Karpas-422 (cell line): Measurements from ENCODE around the gene FTSJ3. TPM values are rescaled to one million over a fixed set of nuclear protein-coding genes. Genes with fewer than 3 reads are reported as not detected.

Source experiments
- DNase-seq: peaks from one replicate; pipeline ENCODE4 v3.0.0-alpha.2; 2015
- H2AFZ ChIP-seq: fragments of 200-600 bp; sonication (generic); 2 replicates; pipeline ENCODE4 v1.6.1; 2014; ENCODE audit warnings: antibody characterized with exemption, low read length, mixed read lengths
- H3K27ac ChIP-seq: fragments of 200-600 bp; sonication (generic); 2 replicates; pipeline ENCODE4 v1.5.1; 2014; ENCODE audit warnings: mild to moderate bottlenecking, low read length, moderate library complexity
- H3K27me3 ChIP-seq: fragments of 200-600 bp; sonication (generic); 2 replicates; pipeline ENCODE4 v1.6.1; 2014; ENCODE audit warnings: low read length, mixed read lengths
- H3K36me3 ChIP-seq: fragments of 200-600 bp; sonication (generic); 2 replicates; pipeline ENCODE4 v1.6.1; 2014; ENCODE audit warnings: low read length, mixed read lengths; ENCODE audit not compliant: insufficient read depth
- H3K4me1 ChIP-seq: fragments of 200-600 bp; sonication (generic); 2 replicates; pipeline ENCODE4 v1.6.1; 2014; ENCODE audit warnings: mild to moderate bottlenecking, low read length, mixed read lengths
- H3K4me2 ChIP-seq: fragments of 200-600 bp; sonication (generic); 2 replicates; pipeline ENCODE4 v1.6.1; 2014; ENCODE audit warnings: low read length, low read depth, mild to moderate bottlenecking; ENCODE audit not compliant: poor library complexity, severe bottlenecking
- H3K4me3 ChIP-seq: fragments of 200-600 bp; sonication (generic); 2 replicates; pipeline ENCODE4 v1.5.1; 2014; ENCODE audit warnings: mild to moderate bottlenecking, antibody characterized with exemption, low read length, mixed read lengths
- H3K79me2 ChIP-seq: fragments of 200-600 bp; sonication (generic); 2 replicates; pipeline ENCODE4 v1.6.1; 2014; ENCODE audit warnings: mild to moderate bottlenecking, low read length, mixed read lengths
- H3K9ac ChIP-seq: fragments of 200-600 bp; sonication (generic); 2 replicates; pipeline ENCODE4 v1.6.0; 2014; ENCODE audit warnings: low read length
- H3K9me2 ChIP-seq: fragments of 200-600 bp; sonication (generic), shearing (Covaris generic); replicated peaks from 2 replicates; pipeline ENCODE4 v1.6.0; 2014; ENCODE audit warnings: mild to moderate bottlenecking, low read length, moderate library complexity; ENCODE audit not compliant: insufficient read depth
- H3K9me3 ChIP-seq: fragments of 300-700, 200-600 bp; sonication (generic); 2 replicates; pipeline ENCODE4 v1.6.1; 2014; ENCODE audit warnings: low read length, mixed read lengths
- H4K20me1 ChIP-seq: fragments of 200-600 bp; sonication (generic); 2 replicates; pipeline ENCODE4 v1.6.1; 2014; ENCODE audit warnings: mild to moderate bottlenecking, antibody characterized with exemption, low read length, low read depth; ENCODE audit not compliant: insufficient read depth
- total RNA-seq: library from RNA; depleted of rRNA; stranded (reverse); fragments of >200 nt; shearing (Covaris generic); gene quantifications from 2 replicates; pipeline ENCODE4 v1.2.3, GENCODE V29; 2014; ENCODE audit warnings: low replicate concordance

FTSJ3 gene
- total RNA-seq, 1 experiment from 2014 or later, result 39.5 TPM

- H3K27me3 ChIP-seq, result no peaks in the 10 kb centered on the region
- H3K9ac ChIP-seq, result no peak overlapping the region
- H3K9me3 ChIP-seq, result no peaks in the 10 kb centered on the region
- peaks cover 9% of the 10 kb centered on the region; the same call in 1 of the 2 replicates for H4K20me1 ChIP-seq
- no peaks in the 10 kb centered on the region for H3K9me2 ChIP-seq
- peaks cover 39% of the 10 kb centered on the region for H3K79me2 ChIP-seq
- H3K4me1 ChIP-seq, result peaks cover 14% of the 10 kb centered on the region
- no peak overlapping the region for H3K27ac ChIP-seq
- no peak overlapping the region for H3K4me2 ChIP-seq
- no peak for DNase-seq
- peaks cover 31% of the 10 kb centered on the region; the same call in 1 of the 2 replicates for H3K36me3 ChIP-seq
- no peak overlapping the region for H2AFZ ChIP-seq
- no peak overlapping the region for H3K4me3 ChIP-seq
These were observed 6.4 kb upstream of the FTSJ3 start for GRCh38 chr17:63833741-63834373.

- Histone ChIP-seq H3K4me2 (no peak overlapping the region), H3K27ac (no peak overlapping the region), H3K4me1 (peaks cover 17% of the 10 kb centered on the region), H3K9me2 (no peaks in the 10 kb centered on the region), H3K79me2 (peaks cover 39% of the 10 kb centered on the region), H3K27me3 (no peaks in the 10 kb centered on the region), H3K9me3 (no peaks in the 10 kb centered on the region), H3K36me3 (peaks cover 31% of the 10 kb centered on the region; the same call in 1 of the 2 replicates), H3K4me3 (no peak overlapping the region), H2AFZ (no peak overlapping the region), H3K9ac (no peak overlapping the region), H4K20me1 (peaks cover 6% of the 10 kb centered on the region; the same call in 1 of the 2 replicates)
- DNase-seq, result no peak
These were observed 5.7 kb upstream of the FTSJ3 start for GRCh38 chr17:63833026-63833740.

GRCh38 chr17:63832455-63832854 lies 5.0 kb upstream of the FTSJ3 start:
- peaks cover 31% of the 10 kb centered on the region; the same call in 1 of the 2 replicates for H3K36me3 ChIP-seq
- no peak overlapping the region for H3K9ac ChIP-seq
- H3K9me2 ChIP-seq, result no peaks in the 10 kb centered on the region
- H3K27me3 ChIP-seq, result no peaks in the 10 kb centered on the region
- H3K4me2 ChIP-seq, result no peak overlapping the region
- H3K4me1 ChIP-seq, result peaks cover 19% of the 10 kb centered on the region
- no peaks in the 10 kb centered on the region for H3K9me3 ChIP-seq
- H3K27ac ChIP-seq, result no peak overlapping the region
- H3K4me3 ChIP-seq, result no peak overlapping the region
- H3K79me2 ChIP-seq, result peaks cover 39% of the 10 kb centered on the region
- DNase-seq, result peak; percentile 67
- no peak overlapping the region for H2AFZ ChIP-seq
- no peaks in the 10 kb centered on the region; the same call in 1 of the 2 replicates for H4K20me1 ChIP-seq

GRCh38 chr17:63832014-63832413 lies 4.6 kb upstream of the FTSJ3 start:
- H3K4me2 ChIP-seq, result no peak overlapping the region
- no peaks in the 10 kb centered on the region for H3K9me2 ChIP-seq
- H3K27ac ChIP-seq, result no peak overlapping the region
- H4K20me1 ChIP-seq, result no peaks in the 10 kb centered on the region; the same call in 1 of the 2 replicates
- no peak overlapping the region for H3K4me3 ChIP-seq
- peaks cover 36% of the 10 kb centered on the region for H3K79me2 ChIP-seq
- no peak overlapping the region for H2AFZ ChIP-seq
- no peak overlapping the region for H3K9ac ChIP-seq
- no peaks in the 10 kb centered on the region for H3K9me3 ChIP-seq
- H3K36me3 ChIP-seq, result peaks cover 31% of the 10 kb centered on the region; the same call in 1 of the 2 replicates
- peaks cover 19% of the 10 kb centered on the region for H3K4me1 ChIP-seq
- H3K27me3 ChIP-seq, result no peaks in the 10 kb centered on the region
- no peak for DNase-seq

- Histone ChIP-seq H3K4me3 (no peak overlapping the region), H3K9me3 (no peaks in the 10 kb centered on the region), H3K79me2 (peaks cover 35% of the 10 kb centered on the region), H3K9me2 (no peaks in the 10 kb centered on the region), H3K4me2 (no peak overlapping the region), H4K20me1 (peaks cover 3% of the 10 kb centered on the region; the same call in 1 of the 2 replicates), H3K9ac (no peak overlapping the region), H3K36me3 (peaks cover 31% of the 10 kb centered on the region; the same call in 1 of the 2 replicates), H3K27ac (no peak overlapping the region), H2AFZ (no peak overlapping the region), H3K27me3 (no peaks in the 10 kb centered on the region), H3K4me1 (peaks cover 19% of the 10 kb centered on the region)
- DNase-seq, result no peak
These were observed 4.0 kb upstream of the FTSJ3 start for GRCh38 chr17:63831505-63831904.

GRCh38 chr17:63830904-63831491 lies 3.5 kb upstream of the FTSJ3 start:
- peaks cover 8% of the 10 kb centered on the region; the same call in 1 of the 2 replicates for H4K20me1 ChIP-seq
- H3K27me3 ChIP-seq, result no peaks in the 10 kb centered on the region
- no peaks in the 10 kb centered on the region for H3K9me3 ChIP-seq
- H2AFZ ChIP-seq, result no peak overlapping the region
- peaks cover 22% of the 10 kb centered on the region for H3K4me1 ChIP-seq
- no peak overlapping the region for H3K4me2 ChIP-seq
- H3K36me3 ChIP-seq, result peaks cover 31% of the 10 kb centered on the region; the same call in 1 of the 2 replicates
- peaks cover 40% of the 10 kb centered on the region for H3K79me2 ChIP-seq
- no peak for DNase-seq
- no peak overlapping the region for H3K9ac ChIP-seq
- no peak overlapping the region for H3K27ac ChIP-seq
- H3K9me2 ChIP-seq, result no peaks in the 10 kb centered on the region
- H3K4me3 ChIP-seq, result no peak overlapping the region

- Histone ChIP-seq H3K27me3 (no peaks in the 10 kb centered on the region), H4K20me1 (peaks cover 14% of the 10 kb centered on the region; the same call in 1 of the 2 replicates), H3K9me2 (no peaks in the 10 kb centered on the region), H3K9me3 (no peaks in the 10 kb centered on the region), H3K4me1 (peaks cover 27% of the 10 kb centered on the region), H3K4me2 (no peak overlapping the region), H3K36me3 (peaks cover 35% of the 10 kb centered on the region; the same call in 1 of the 2 replicates), H3K27ac (no peak overlapping the region), H3K4me3 (no peak overlapping the region), H3K79me2 (peaks cover 48% of the 10 kb centered on the region), H2AFZ (no peak overlapping the region), H3K9ac (no peak overlapping the region)
- DNase-seq, result no peak
These were observed 2.8 kb upstream of the FTSJ3 start for GRCh38 chr17:63830278-63830677.

- Histone ChIP-seq H3K36me3 (peaks cover 47% of the 10 kb centered on the region; the same call in 1 of the 2 replicates), H4K20me1 (peaks cover 14% of the 10 kb centered on the region; the same call in 1 of the 2 replicates), H3K9me3 (no peaks in the 10 kb centered on the region), H3K9me2 (no peaks in the 10 kb centered on the region), H2AFZ (no peak overlapping the region), H3K79me2 (peaks cover 56% of the 10 kb centered on the region), H3K9ac (peak overlapping the region; percentile 86), H3K4me1 (peaks cover 28% of the 10 kb centered on the region), H3K27ac (no peak overlapping the region), H3K27me3 (no peaks in the 10 kb centered on the region), H3K4me3 (peak overlapping the region; percentile 87), H3K4me2 (peak overlapping the region; percentile 91)
- DNase-seq, result no peak
These were observed 1.5 kb upstream of the FTSJ3 start for GRCh38 chr17:63828936-63829335.
